Activated naive CD4-positive, alpha-beta T cell (primary cell): Measurements from ENCODE around the gene SNAPC2.
A peak's percentile ranks its signal among the peaks of the same experiment; 100 is the strongest.
"Not testable (repeated sequence)": the region's sequence is repeated elsewhere in the genome, so short reads cannot be mapped to it uniquely, and the experiment has no call there.

Experiments used
- DNase-seq, 4 experiments: peaks; one replicate each; lab custom pipeline; 2025; lab: John Stamatoyannopoulos, UW

Gene SNAPC2

DNA sequence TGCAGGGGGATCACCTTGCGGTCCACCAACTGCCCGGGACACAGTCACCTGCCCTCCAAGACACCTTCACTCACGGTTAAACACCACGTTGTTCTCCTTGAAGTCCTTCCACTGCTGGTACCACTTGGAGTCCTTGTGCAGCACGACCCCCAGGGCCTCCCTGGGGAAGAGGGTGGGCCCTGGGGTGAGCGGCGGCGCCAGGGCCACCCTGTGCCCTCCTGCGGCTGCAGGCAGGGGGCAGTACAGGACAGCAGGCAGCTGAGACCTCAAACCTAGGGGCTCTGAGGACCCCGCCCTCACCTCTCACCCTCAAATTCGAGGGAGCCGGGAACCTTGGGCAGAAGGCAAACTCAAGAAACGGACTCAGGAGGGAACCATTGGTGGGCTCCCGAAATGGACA lies 13.3 kb downstream of the SNAPC2 start:
- no peak for DNase-seq

DNA sequence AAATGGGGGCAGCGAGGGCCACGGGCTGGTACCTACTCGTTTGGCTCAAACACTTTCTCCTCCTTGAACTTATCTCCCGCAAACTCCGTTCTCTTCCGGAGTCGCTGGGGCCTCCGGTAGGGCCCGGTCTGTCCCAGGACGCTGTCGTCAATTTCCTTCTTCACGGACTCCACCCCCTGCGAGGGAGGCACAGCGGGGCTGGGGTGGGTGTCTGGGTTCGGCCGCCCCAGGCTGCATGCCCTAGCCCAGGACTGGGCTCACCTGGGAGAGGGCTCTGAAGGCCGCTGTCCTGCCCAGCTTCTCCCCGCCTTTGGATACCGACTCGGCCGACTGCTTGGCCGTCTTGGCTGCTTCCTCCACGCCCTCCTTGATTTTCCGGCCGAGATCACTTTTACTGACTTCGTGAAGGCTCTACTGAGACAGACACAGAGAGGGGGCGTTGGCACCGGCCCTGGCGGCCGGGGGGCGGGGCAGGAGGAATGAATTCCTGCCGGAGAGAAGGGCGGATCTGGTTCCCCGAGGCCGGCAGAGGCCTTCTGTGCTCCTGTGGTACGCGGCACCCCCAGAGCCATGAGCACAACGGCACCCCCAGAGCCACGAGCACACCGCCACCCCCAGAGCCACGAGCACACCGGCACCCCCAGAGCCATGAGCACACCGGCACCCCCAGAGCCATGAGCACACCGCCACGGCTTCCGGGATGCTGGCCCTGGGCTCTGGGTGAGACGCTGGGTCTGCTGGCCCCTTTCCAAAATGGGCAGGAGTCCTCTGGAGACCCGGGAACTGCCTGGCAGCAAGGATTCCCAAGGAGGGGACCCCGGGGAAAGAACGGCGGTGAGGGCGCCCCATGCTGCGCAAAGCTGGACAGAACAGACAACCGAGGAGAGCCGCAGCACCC lies 13.9 kb downstream of the SNAPC2 start:
- no peak for DNase-seq

DNA sequence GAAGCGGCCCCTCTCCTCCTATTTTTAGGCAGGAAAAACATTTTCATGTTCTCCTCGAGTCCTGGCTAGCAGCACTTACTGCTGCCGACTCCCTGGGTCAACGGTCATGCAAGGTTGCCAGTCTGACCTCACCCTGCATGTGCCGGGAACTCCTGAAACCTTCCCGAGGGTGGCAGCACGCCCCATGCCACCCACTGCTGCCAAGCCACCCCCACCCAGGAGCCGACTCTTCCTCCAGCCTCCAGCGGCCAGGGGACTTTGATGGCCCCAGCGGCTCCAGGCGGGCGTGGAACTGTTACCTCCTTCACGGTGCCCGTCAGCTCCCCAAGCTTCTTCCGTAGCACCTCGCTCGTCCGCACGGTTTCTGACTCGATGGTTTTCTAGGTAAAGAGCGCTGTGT lies 14.6 kb downstream of the SNAPC2 start:
- DNase-seq, result no peak

DNA sequence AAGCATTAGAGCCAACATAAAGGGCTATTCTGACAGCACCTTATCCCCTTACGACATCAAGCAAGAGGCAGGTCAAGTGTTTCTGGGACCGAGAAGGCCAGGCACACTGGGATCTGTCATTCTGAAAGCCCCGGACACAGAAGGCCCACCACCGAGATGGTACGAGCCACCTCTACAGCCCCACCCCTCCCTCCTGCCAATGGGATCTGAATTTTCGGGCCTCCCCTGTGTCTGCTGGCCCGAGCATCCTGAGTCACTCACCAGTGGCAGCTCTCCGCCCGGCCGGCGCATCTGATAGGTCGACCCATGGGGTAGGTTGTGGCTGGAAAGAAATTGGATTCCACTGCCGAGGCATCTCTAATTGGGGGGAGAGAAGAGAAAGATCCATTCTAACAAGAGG lies 20.7 kb downstream of the SNAPC2 start:
- no peak for DNase-seq

DNA sequence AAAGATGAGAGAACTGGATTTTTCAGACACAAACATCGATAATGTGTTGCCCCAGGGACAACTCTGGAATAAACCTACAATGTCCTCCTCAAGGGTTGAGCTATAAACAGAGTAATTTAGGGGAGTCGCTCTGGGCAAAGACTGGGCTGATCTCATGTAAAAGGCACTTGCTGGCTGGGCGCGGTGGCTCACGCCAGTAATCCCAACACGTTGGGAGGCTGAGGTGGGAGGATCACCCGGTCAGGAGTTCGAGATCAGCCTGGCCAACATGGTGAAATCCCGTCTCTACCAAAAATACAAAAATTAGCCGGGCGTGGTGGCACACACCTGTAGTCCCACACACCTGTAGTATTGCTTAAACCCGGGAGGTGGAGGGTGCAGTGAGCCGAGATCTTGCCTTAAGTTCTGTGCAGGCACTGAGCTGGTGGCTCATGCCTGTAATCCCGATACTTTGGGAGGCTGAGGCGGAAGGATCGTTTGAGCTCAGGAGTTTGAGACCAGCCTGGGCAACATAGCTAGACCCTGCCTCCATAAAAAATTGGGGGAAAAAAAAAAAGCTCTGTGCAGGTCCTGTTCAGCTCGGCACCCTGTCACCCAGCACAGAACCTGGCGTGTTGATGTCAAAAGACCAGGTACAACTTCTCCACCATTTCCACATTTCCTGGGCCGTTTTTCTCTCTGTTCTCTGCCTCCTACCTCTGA lies 21.9 kb downstream of the SNAPC2 start:
- DNase-seq, result no peak

DNA sequence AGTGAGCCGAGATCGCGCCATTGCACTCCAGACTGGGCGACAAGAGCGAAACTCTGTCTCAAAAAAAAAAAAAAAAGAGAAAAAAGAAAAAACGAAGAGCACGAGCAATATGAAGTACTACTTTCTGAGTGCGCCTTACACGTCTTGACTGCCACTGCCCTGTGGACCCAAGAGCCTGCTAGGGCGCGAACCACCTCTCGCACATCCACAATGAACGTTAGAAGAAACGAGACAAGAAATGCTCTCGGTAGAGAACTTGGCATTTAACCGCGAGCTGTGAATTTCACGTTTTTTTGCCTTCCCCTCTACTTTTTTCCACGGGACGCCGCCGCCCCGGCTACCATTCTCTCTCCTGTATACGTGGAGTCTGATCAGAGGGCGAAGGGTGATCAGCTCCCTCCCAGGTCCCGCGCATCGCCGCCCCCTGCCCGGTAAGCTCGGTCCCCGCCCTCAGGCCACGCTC lies 22.9 kb downstream of the SNAPC2 start:
- no peak for DNase-seq

DNA sequence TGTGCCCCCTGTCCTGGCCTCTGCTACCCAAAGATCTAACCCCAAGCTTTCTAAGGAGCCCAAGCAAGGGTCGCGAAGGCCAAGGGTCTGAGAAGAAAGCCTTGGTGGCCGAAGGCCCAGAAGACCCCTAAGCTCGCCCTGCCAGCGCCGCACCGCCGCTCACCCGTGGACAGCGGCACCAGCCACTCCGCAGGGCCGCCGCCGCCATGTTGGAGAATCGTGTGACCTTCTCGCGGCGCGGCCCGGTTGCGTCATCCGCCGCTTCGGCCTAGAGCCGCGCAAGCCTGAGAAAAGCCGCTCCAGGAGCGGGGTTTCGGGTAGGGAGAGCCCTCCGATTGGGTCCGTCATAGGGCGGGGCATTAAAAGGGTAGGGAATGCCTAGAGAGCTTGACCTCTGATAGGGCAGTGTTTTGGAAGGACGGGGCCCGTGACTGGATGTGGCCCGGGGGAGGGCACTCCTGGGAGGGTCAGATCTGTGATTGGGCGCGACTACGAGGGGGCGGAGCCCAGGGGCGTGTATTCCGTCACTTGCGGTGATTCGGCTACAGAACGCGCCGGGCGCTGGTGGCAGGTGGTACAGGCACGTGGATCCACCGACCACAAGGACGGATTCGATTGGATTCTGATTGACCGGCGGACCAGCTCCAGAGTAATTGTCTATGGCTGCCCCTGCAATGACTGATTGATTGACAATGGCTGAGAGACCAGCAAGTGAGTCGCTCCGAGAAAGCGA lies 23.5 kb downstream of the SNAPC2 start, which contains the start of gene TIMM44:
Gene TIMM44 (minus strand): TSS at position 223 of the 733 bp plus-strand sequence. CDS start 15 bp downstream, at position 208.
- peak; percentile 95 to 97 (median 96) for DNase-seq

DNA sequence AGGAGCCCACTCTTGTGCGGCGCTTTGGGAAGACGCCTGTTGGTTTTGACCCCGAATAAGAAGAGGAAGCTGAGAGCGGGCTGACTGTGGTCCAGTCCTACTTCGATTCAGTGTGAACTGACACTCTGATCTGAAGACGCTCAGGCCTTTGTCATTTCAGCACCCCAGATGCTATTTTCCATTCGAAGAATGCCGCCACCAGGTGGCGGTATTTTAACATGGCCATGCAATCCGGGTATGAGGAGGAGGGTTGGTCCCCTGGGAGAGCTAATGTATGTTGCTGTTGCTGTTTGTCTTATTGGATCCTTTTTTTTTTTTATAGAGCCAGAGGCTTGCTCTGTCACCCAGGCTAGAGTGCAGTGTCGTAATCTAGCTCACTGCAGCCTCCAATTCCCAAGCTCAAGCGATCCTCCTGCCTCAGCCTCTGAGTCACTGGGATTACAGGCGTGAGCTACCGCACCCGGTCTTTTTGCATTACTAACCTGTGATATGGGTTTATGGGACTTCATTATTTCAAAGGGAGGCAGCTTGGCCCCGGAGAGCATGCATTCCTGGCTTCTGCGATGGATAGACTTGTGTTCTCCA lies 24.1 kb downstream of the SNAPC2 start:
- DNase-seq, result peak; percentile 58 to 80 (median 74)

DNA sequence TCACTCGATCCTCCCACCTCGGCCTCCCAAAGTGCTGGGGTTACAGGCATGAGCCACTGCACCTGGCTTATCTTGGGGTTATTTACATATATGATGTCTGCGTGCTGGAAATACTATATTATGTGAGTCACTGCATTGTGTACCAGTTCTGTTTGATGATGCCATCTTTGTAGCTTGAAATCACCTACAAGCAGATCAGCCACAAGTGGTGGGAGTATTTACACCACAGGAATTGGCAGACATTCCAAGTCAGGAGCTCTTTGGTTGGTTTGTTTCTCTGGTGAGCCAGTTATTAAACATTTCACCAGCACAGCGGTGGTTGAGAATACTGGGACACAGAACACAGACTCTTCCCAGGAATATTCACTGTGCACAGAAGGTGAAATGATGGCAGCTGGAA lies 27.8 kb downstream of the SNAPC2 start:
- no peak for DNase-seq

DNA sequence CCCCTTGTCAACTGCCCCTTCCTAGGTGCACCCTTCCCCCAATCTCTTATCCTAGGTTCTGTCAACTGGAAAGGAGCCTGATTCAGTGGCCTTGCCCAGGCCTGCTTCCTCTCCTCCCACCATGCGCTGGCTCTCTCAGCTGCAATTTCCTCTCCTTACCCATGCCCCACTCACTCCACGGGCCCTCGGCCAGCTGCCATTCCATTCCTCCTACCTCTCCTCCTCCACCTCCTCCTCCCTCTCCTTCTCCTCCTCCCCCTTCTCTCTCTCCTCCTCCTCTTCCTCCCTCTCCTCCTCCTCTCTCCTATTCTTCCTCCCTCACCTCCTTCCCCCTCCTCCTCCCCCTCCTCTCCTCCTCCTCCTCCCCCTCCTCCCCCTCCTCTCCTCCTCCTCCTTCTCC lies 32.9 kb downstream of the SNAPC2 start:
- no peak for DNase-seq

DNA sequence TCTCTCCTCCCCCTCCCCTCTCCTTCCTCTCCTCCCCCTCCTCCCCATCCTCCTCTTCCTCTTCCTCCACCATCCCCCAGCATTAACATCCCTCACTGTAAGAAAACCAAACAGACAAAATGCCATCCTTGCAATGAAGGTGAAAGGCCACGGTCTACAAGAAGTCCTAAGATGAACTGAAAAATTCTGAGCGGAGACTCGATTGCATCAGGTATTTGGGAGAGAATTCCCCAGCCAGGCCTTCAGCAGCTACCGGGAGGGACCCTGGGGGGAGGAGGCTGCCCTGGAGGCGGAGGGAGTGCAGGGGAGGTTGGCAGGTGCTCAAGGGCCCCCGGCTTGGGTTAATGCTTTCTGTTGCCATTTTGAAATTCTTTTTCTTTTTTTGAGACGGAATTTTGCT lies 33.4 kb downstream of the SNAPC2 start:
- no peak for DNase-seq

DNA sequence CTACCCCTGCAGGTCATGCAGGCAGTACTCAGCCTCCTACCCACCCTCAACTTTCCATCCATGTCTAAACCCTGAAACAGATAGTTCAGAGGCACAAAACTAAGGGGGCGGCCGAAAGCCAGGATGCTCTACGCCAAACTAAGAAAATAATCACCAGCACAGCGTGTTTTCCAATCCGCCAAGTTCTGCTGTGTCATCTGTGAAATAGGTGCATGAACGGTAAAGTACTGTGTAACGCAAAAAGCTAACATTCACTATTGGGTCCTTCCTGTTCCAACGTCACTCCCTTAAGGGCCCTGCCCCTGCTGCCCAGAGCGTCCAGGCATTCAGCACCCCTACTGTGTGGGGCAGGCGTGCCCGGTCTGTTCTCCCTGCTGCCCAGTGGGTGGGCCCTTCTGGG lies 35.6 kb downstream of the SNAPC2 start:
- no peak for DNase-seq

DNA sequence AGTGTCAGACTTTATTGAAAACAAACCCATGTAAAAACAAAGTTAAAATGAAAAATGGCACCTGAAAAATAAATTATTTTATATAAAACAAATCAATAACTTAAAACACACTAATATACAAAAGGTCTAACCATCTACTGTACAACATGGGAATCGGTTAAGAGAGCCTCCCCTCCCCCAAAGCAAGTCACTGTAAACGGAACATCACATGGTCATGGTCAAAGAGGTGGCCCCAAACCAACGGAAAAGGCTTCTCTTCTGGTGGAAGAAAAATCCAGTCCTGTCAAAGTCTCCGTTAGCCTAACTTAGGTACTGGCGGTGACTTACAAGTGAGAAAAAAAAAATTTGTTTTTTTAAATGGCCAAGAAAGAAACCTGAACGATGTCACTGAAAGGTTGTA lies 39.1 kb downstream of the SNAPC2 start:
- no peak for DNase-seq

DNA sequence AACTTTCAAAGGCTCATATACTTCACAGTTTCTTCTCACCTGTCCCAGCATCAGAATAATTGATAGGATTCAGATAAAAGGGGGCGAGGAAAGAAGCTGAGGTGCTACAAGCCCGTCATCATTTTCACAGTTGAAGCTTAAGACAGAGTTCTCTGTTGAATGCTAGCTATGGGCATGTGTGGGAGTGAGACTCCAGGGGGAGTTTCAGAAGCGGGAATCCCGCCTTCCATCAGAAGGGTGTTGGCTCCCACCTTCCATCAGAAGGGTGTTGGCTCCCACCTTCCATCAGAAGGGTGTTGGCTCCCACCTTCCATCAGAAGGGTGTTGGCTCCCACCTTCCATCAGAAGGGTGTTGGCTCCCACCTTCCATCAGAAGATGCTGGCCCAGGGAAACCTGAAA lies 40.9 kb downstream of the SNAPC2 start:
- DNase-seq, result not testable (repeated sequence)

DNA sequence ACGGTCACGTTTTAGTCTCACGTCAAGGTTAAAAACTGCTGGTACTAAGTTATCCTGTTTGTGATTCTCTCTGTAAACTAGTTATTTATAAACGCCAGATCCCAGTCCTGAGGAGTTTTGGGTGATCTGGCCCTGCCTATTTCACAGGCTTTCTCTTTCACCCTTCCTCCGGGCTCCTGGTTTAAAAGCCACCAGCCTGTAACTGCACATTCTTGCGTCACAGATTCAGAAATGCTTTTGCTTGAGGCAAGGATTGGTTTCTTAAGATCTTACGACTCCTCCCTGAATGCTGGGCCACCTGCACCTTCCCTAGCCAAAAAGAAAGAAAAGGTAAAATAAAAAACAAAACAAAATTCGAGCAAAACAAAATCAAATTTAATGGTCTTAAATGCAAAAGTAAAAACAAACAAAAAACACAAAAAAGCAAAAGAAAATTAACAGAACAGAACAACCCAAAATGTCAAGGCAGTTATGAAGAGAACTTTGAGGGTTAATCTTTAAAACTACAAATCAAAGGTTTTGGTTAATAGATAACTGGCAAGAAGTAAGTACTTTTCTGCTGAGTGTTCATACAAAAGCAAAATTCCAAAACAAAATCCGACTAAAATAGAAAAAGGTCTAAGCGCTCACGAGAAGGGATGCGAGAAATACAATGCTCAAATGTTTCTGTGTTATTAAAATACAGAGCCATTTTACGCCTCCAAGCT lies 41.9 kb downstream of the SNAPC2 start:
- no peak for DNase-seq

DNA sequence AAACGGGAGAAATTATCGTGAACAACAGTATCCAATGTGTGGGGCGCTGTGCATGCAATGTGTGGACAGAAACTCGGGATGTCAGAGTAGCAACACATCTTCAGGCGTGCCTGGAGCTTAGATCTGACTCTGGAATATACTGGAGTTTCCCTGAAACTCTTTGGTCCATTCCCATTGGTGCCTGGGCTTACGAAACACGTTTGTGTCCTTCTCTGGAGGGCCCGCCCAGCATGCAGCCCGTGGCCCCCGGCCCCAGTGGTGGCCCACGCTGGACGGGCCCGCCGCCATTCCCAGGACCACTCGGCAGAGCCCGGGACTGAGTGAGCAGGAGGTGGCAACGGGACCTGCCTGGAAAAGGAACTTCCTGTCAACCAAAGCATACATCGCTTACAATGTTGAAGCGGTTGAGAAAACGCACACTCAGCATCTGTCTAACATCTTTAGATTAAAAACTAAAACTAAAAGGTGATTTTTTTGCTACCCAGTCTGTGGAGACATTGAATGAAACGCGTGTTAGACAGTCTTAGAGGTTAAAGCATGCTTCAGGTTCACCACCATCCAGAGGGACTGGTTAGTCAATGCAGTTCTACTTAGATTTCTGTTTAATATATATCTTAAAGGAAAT lies 42.6 kb downstream of the SNAPC2 start:
- no peak for DNase-seq

DNA sequence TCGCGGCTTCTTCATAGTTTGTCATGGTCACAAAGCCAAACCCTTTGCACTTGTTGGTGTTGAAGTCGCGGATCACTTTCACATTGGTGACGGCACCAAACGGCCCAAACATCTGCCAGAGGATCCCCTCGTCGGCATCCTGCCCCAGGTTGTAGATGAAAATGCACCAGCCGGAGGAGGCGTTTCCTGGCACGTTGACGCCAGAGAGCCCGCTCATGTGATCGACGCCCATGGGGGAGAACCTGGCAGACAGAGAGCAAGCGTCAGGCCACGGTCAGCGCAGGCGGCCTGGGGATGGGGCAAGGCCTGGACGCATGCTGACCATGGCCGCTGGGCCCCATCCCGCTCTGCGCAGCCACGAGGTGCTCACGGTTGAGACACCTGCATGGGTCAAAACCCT lies 43.4 kb downstream of the SNAPC2 start:
- no peak for DNase-seq

DNA sequence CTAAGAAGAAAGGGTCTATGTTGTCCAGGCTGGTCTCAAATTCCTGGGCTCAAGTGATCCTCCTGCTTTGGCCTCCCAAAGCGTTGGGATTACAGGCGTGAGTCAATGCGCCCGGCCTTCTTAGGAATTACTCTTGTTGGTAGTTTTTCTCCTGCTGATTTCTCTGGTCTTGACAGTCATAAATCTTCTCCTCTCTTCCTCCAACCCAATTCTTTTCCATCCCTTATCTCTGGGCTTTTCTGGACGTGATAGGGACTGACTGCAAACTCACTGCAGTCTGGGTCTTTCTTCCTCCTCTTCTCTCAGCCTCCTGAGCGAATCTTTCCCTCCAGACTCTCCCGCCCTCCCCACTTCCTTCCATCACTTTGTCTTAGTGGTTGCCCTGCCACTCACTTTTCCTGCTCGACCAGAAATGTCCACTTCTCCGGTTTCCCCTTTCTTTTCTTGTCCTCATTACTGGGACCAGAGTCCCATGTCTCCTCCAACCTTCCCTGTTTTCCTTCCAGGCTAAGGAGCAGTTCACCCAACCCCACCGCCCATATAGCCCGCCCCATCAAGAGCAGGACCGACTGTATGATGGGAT lies 45.2 kb downstream of the SNAPC2 start:
- no peak for DNase-seq

DNA sequence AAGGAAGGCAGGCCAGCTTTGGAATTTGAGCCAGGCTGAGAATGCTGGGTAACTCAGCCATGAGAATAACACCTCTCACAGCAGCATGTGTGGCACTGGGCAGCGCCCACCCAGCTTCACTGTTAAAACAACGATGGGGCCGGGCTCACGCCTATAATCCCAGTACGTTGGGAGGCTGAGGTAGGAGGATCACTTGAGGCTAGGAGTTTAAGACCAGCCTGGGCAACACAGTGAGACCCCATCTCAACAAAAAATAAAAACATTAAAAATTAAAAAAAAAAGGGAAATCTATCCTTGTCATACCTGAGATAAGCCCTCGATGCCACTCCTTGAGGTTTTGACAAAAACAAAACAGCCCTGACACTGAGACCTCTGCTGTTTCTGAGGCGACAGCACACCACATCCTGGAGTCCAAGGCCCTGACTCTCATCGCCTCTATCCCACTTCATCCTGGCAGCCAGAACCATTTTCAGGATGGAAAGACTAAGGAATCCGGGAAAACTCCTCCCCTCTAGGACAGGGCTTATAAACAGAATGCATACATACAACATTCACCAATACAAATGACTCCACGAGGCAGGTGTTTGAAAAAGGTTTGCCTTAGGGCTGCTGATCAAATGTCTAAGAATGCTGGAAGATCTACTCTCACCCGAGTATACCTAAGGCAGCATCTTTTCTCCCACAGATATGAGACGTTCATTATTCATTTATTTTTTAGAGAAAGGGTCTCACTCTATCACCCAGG lies 46.0 kb downstream of the SNAPC2 start:
- DNase-seq, result no peak
